Fibroblast of skin of right quadriceps (primary cell): ENCODE data around the gene SSBP2.

Experiments used
- DNase-seq: peaks from one replicate; pipeline ENCODE4 v3.0.0-alpha.2; 2013

SSBP2 gene

DNA sequence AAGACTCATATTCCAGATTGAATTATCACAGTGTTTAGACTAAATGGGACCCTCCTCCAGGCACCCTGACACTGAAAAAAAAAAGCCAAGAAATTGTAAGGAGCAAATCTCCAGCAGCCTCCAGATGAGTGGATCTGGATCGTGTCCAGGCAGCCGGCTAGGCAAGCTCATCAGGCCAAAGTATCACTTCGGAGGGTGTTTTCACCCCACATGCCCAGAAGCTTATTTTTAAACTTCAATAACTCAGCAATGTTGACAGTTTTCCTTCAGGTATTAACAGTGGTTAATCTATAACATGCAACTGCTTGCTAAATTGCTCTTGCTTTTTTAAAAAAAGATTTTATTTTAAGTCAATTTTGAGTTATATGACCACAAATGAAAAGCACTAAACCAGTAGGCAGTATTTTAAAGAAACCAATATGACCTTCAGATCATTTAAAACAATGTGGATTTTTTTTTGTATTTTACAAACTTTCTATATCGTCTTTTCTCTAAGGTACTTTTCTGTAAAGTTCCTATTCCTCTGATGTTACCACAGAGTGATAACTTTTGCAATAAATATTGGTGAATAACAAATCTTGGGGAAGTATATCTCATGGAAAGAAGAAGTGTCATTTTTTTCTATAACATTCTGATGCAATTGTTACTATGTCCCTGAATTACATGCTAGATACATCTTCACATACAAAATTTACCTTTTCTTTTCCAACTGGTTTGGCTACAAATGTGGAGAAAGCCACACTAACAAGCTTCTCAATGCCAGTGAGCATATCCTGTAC lies 387.6 kb downstream of the SSBP2 start:
- DNase-seq: no peak
